Measurements from ENCODE around the gene CBLN3. TPM values are rescaled to one million over a fixed set of nuclear protein-coding genes. Genes with fewer than 3 reads are reported as not detected.

Gene CBLN3
- total and polyA plus RNA-seq, 8 donors, result 0.81 to 4.2 (median 2.1) TPM; not detected in 2

GRCh38 chr14:24398293-24398652 lies 31.2 kb downstream of the CBLN3 start:
- Histone ChIP-seq H3K4me3 (peak overlapping the region; percentile 61 to 74 (median 64)), H3K4me1 (peaks cover 37 to 56% (median 45%) of the 10 kb centered on the region in 4 donors), H3K36me3 (no peaks in the 10 kb centered on the region), H3K9me3 (no peaks in the 10 kb centered on the region), H3K27me3 (no peaks in the 10 kb centered on the region), H3K27ac (peak overlapping the region; percentile 32 to 86 (median 76))
- TF ChIP-seq POLR2AphosphoS5 (IDR thresholded peaks at IDR 0.05) (no peak), POLR2A (IDR thresholded peaks at IDR 0.05) (no peak), CTCF (IDR thresholded peaks at IDR 0.05) (no peak), EP300 (IDR thresholded peaks at IDR 0.05) (no peak)
- intact Hi-C loops (cut with DNase I; ENCODE audit: low total_unique reads), result no loop called here
- WGBS, 5 donors, result 19 to 30% (median 22%) methylated on average over 6 to 7 of the region's 7 CpGs
- DNase-seq, result peak in 1 of 2 donors; percentile 91

GRCh38 chr14:24397639-24398292 lies 31.7 kb downstream of the CBLN3 start:
- peak overlapping the region; percentile 32 to 86 (median 76) for H3K27ac ChIP-seq
- no peaks in the 10 kb centered on the region for H3K36me3 ChIP-seq
- peaks cover 37 to 53% (median 41%) of the 10 kb centered on the region in 4 donors for H3K4me1 ChIP-seq
- 55 to 68% (median 59%) methylated on average over 5 to 6 of the region's 6 CpGs for WGBS, 5 donors
- TF ChIP-seq CTCF (IDR thresholded peaks at IDR 0.05) (no peak), EP300 (IDR thresholded peaks at IDR 0.05) (no peak), POLR2AphosphoS5 (IDR thresholded peaks at IDR 0.05) (no peak), POLR2A (IDR thresholded peaks at IDR 0.05) (no peak)
- H3K27me3 ChIP-seq, result no peaks in the 10 kb centered on the region
- no peaks in the 10 kb centered on the region for H3K9me3 ChIP-seq
- peak overlapping the region in 1 of 4 donors; percentile 74 for H3K4me3 ChIP-seq
- intact Hi-C loops (cut with DNase I; ENCODE audit: low total_unique reads), result no loop called here
- no peak for DNase-seq

GRCh38 chr14:24395609-24396582 lies 33.6 kb downstream of the CBLN3 start:
- Histone ChIP-seq H3K9me3 (no peaks in the 10 kb centered on the region), H3K27me3 (no peaks in the 10 kb centered on the region), H3K27ac (no peak overlapping the region), H3K36me3 (no peaks in the 10 kb centered on the region), H3K4me3 (no peak overlapping the region), H3K4me1 (peaks cover 29 to 41% (median 35%) of the 10 kb centered on the region in 4 donors)
- intact Hi-C loops (cut with DNase I; ENCODE audit: low total_unique reads), result no loop called here
- TF ChIP-seq POLR2A (IDR thresholded peaks at IDR 0.05), result no peak
- no peak for TF ChIP-seq POLR2AphosphoS5 (IDR thresholded peaks at IDR 0.05)
- no peak for TF ChIP-seq EP300 (IDR thresholded peaks at IDR 0.05)
- no peak for TF ChIP-seq CTCF (IDR thresholded peaks at IDR 0.05)
- WGBS, 5 donors, result 54 to 67% (median 64%) methylated on average over 8 of the region's 8 CpGs
- no peak for DNase-seq

- H3K9me3 ChIP-seq, result no peaks in the 10 kb centered on the region
- no peak overlapping the region for H3K27ac ChIP-seq
- H3K27me3 ChIP-seq, result no peaks in the 10 kb centered on the region
- DNase-seq, result no peak
- intact Hi-C loops (cut with DNase I; ENCODE audit: low total_unique reads), result no loop called here
- no peaks in the 10 kb centered on the region for H3K36me3 ChIP-seq
- H3K4me1 ChIP-seq, result peaks cover 14 to 25% (median 19%) of the 10 kb centered on the region in 4 donors
- WGBS, 5 donors, result 29 to 42% (median 37%) methylated on average over 3 of the region's 3 CpGs
- H3K4me3 ChIP-seq, result no peak overlapping the region
- TF ChIP-seq CTCF (IDR thresholded peaks at IDR 0.05) (no peak), POLR2A (IDR thresholded peaks at IDR 0.05) (no peak), EP300 (IDR thresholded peaks at IDR 0.05) (no peak), POLR2AphosphoS5 (IDR thresholded peaks at IDR 0.05) (no peak)
Measured at GRCh38 chr14:24394275-24394674, 35.2 kb downstream of the CBLN3 start.

Data from stomach (tissue), 9 donors.